Measurements from ENCODE around the gene SLC6A1. TPM values are rescaled to one million over a fixed set of nuclear protein-coding genes. Genes with fewer than 3 reads are reported as not detected.

SLC6A1 gene
- total RNA-seq, 1 donor from 2014 or later = 7.5 TPM

GRCh38 chr3:11004563-11004962, 12.0 kb downstream of the SLC6A1 start:
- DNase-seq (ENCODE audit: low spot score) = no peak
- Mint-ChIP-seq H3K27ac (ENCODE audit: unreplicated experiment) (no peak overlapping the region), H3K27me3 (ENCODE audit: unreplicated experiment) (peaks cover 12% of the 10 kb centered on the region), H3K9me3 (ENCODE audit: unreplicated experiment) (no peaks in the 10 kb centered on the region), H3K36me3 (ENCODE audit: low read depth, unreplicated experiment) (peaks cover 4% of the 10 kb centered on the region), H3K4me1 (ENCODE audit: unreplicated experiment) (peaks cover 29% of the 10 kb centered on the region), H3K4me3 (ENCODE audit: unreplicated experiment) (no peak overlapping the region)
- TF ChIP-seq CTCF (IDR thresholded peaks at IDR 0.05; ENCODE audit: unreplicated experiment) = no peak

DNA sequence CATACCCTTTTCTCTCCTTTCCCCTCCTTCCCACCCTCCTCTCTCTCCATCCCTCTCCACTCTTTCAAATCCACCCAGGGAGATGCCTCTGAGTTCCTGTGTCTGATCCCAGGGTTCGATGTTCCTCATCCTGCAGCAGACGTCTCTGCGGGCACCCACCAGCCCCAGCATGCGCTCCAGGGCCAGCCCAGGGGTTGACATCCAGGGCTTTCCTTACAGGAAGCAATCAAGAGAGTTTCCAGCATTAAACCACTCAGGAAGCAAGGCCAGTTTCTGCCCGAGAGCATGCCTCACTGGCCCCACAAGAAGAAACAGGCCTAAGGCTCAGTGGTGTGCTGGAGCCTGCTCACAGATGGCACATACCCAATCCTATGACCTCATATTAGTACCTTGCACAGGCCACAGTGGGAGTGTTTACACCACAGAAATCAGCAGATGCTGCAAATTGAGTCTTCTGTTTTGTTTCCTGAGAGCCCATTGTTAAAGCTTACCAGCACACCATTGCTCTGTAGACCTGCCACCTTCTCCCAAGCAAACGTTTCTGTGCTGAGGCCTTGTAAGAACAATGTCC, 13.2 kb downstream of the SLC6A1 start:
- H3K4me3 Mint-ChIP-seq (ENCODE audit: unreplicated experiment) = no peak overlapping the region
- H3K36me3 Mint-ChIP-seq (ENCODE audit: low read depth, unreplicated experiment) = peaks cover 4% of the 10 kb centered on the region
- no peaks in the 10 kb centered on the region for H3K9me3 Mint-ChIP-seq (ENCODE audit: unreplicated experiment)
- peaks cover 34% of the 10 kb centered on the region for H3K4me1 Mint-ChIP-seq (ENCODE audit: unreplicated experiment)
- TF ChIP-seq CTCF (IDR thresholded peaks at IDR 0.05; ENCODE audit: unreplicated experiment) = no peak
- H3K27ac Mint-ChIP-seq (ENCODE audit: unreplicated experiment) = no peak overlapping the region
- peaks cover 12% of the 10 kb centered on the region for H3K27me3 Mint-ChIP-seq (ENCODE audit: unreplicated experiment)
- DNase-seq (ENCODE audit: low spot score) = no peak

DNA sequence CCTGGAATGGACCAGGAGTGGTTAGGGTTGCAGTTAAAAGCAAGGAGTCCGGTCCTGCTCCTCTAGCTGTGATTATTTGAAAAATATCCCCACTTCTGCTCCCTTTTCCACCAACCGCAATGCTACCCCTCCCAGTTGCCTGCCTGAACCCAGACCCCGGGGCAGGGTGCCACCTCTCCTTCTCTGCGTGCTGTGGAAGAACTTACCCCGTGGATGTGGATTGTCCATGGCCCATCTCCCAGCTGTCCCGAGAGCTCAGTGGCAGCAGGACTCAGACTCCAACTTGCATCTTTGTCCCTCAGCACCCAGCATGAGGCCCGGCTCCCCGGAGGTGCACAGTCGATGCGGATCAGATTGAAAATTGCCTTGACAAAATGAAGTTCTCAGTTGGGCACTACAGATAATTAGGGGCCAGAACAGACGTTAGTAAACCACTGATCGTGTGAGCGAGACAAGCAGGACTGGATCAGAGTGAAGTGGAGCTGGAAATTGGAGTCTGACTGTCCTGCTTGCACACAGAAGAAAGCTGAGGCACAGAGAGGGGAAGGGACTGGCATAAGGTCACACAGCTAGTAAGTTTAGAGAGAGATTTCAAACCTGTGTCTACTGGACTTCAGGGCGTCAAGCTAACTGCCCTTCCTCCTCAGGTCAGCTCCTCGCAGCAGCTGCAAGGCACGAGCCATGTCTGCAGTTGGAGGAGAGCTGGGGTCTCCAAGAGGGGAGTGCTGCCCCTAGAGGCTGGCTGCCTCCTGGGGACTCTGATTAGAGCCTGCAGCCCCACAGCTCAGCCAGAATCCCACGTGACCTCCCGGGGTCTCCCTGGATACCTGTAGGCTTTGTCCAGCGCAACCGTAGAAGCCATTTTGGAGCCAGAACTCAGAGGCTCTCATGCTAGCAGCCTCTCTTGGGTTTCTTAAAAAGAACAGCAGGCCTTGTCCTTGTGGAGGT, 14.7 kb downstream of the SLC6A1 start:
- TF ChIP-seq CTCF (IDR thresholded peaks at IDR 0.05; ENCODE audit: unreplicated experiment) = no peak
- Mint-ChIP-seq H3K27me3 (ENCODE audit: unreplicated experiment) (peaks cover 9% of the 10 kb centered on the region), H3K9me3 (ENCODE audit: unreplicated experiment) (no peaks in the 10 kb centered on the region), H3K36me3 (ENCODE audit: low read depth, unreplicated experiment) (peaks cover 4% of the 10 kb centered on the region), H3K27ac (ENCODE audit: unreplicated experiment) (no peak overlapping the region), H3K4me3 (ENCODE audit: unreplicated experiment) (no peak overlapping the region), H3K4me1 (ENCODE audit: unreplicated experiment) (peaks cover 44% of the 10 kb centered on the region)
- peak; percentile 20 for DNase-seq (ENCODE audit: low spot score)

GRCh38 chr3:11009898-11010297, 17.4 kb downstream of the SLC6A1 start:
- Mint-ChIP-seq H3K4me1 (ENCODE audit: unreplicated experiment) (peaks cover 42% of the 10 kb centered on the region), H3K9me3 (ENCODE audit: unreplicated experiment) (no peaks in the 10 kb centered on the region)
- TF ChIP-seq CTCF (IDR thresholded peaks at IDR 0.05; ENCODE audit: unreplicated experiment) = no peak

More at GRCh38 chr3:11009898-11010297, 17.4 kb downstream of the SLC6A1 start:
- Mint-ChIP-seq H3K27ac (ENCODE audit: unreplicated experiment) (no peak overlapping the region), H3K27me3 (ENCODE audit: unreplicated experiment) (peaks cover 9% of the 10 kb centered on the region), H3K4me3 (ENCODE audit: unreplicated experiment) (no peak overlapping the region), H3K36me3 (ENCODE audit: low read depth, unreplicated experiment) (peaks cover 4% of the 10 kb centered on the region)
- no peak for DNase-seq (ENCODE audit: low spot score)
